HG03060 (cell line): ENCODE measurements around the gene SCMH1.

Source experiments
- ATAC-seq: cut with Tn5 transposase; IDR thresholded peaks from one replicate; pipeline ENCODE4 v1.9.1; 2021; ENCODE audit warnings: low read depth, moderate number of reproducible peaks; ENCODE audit not compliant: unreplicated experiment

The SCMH1 gene

DNA sequence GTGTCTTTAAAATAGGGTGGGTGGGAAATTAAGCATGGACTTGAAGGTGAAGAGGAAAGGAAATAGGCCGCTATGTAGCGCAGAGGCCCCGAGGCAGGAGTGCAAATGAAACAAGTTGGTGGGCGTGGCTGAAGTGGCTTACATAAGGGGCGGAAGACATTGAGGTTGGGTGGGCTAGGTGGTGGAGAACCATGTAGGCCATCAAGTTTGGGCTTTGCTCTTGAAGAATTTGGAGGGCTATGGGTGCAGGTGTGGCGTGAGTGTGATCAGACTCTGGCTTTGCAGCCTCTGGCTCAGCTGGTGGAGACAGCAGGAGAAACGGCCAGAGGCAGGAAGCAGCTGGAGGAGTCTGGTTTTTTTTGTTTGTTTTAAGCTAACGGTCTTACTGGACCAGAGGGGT, 227.2 kb downstream of the SCMH1 start:
- ATAC-seq = no peak

GRCh38 chr1:41013796-41014195, 228.3 kb downstream of the SCMH1 start:
- no peak for ATAC-seq

GRCh38 chr1:41013024-41013423, 229.1 kb downstream of the SCMH1 start:
- ATAC-seq = no peak

- ATAC-seq = no peak
Measured at GRCh38 chr1:41010345-41010744, 231.8 kb downstream of the SCMH1 start.

- ATAC-seq = no peak
Measured at GRCh38 chr1:41009466-41009865, 232.6 kb downstream of the SCMH1 start.

- ATAC-seq = no peak
Measured at GRCh38 chr1:41006942-41007865, 234.9 kb downstream of the SCMH1 start.

DNA sequence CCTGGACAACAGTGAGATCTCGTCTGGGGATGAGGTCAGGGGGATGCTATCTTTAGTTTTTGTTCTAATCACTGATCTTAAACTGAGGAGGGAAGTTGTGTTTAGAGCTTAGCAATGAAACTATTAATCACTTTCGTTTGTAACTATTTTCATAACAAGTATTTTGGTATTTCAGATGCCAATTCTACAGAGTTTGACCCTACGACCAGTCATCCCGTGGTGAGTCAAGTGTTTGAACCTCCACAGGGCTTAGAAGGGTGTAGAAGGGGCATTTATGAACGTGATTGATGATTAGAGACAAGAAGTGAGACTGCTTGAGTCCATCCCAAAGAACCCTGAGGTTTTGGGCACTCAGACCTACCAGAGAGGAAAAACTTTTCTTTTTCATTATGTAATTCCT, 236.2 kb downstream of the SCMH1 start:
- ATAC-seq = no peak

DNA sequence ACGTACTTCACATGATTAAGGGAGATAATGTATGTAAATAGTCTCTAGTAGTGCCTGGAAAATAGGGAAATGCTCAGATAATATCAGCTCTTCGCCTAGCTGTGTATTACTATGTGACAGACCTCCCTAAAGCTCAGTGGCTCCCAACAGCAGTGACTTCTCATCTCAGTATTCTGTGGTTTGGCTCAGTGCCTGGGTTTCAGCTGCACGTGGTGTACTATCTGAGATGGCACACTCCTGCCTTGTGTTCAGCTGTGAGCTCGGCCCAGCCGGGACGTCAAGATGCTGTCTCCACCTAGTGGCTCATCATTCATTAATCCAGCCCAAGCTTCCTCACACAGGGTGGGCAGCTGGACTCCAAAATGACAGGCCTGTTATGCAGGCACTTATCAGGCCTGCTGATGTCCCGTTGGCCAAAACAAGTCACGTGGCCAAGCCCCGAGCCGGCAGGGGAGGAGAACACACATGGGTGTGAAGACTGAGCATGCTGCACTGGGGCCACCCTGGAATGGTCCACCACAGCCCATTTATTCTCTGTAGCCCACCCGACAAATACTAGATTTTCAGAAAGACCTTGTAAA, 238.4 kb downstream of the SCMH1 start:
- peak; percentile 93 for ATAC-seq

- ATAC-seq = no peak
Measured at GRCh38 chr1:41003127-41003639, 238.9 kb downstream of the SCMH1 start.

- no peak for ATAC-seq
Measured at GRCh38 chr1:40998668-40999067, 243.4 kb downstream of the SCMH1 start.

DNA sequence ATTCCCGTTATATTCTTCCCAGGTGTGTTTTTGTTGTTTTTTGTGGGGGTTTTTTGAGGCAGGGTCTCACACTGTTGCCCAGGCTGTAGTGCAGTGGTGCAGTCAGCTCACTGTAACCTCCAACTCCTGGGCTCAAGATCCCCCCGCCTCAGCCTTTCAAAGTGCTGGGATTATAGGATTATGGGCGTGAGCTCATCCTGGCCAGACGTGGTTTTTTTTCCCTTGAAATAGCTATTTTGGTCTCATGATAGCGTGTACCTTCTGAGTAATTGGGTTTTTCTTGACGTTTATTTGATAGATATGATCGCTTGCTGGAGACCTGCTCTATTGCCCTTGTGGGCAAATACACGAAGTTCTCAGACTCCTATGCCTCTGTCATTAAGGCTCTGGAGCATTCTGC, 245.0 kb downstream of the SCMH1 start:
- ATAC-seq = no peak

GRCh38 chr1:40989066-40989465, 253.0 kb downstream of the SCMH1 start:
- no peak for ATAC-seq

DNA sequence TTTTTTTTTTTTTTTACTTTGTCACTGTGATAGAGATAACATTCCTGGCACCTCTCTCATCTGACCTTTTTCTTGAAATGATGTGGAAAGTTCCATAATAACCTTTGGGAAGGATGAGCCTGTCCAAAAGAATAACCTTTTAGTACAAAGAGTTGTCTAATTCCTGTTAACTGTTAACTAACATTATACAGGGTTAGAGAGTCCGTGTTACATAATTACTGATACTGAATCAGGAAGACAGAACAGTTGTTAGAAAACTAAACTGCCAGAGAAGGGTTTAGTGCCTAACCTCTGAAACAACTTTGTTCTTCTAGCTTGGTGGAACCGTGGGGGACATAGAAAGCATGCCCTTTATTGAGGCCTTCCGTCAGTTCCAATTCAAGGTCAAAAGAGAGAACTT, 253.8 kb downstream of the SCMH1 start:
- ATAC-seq = no peak

DNA sequence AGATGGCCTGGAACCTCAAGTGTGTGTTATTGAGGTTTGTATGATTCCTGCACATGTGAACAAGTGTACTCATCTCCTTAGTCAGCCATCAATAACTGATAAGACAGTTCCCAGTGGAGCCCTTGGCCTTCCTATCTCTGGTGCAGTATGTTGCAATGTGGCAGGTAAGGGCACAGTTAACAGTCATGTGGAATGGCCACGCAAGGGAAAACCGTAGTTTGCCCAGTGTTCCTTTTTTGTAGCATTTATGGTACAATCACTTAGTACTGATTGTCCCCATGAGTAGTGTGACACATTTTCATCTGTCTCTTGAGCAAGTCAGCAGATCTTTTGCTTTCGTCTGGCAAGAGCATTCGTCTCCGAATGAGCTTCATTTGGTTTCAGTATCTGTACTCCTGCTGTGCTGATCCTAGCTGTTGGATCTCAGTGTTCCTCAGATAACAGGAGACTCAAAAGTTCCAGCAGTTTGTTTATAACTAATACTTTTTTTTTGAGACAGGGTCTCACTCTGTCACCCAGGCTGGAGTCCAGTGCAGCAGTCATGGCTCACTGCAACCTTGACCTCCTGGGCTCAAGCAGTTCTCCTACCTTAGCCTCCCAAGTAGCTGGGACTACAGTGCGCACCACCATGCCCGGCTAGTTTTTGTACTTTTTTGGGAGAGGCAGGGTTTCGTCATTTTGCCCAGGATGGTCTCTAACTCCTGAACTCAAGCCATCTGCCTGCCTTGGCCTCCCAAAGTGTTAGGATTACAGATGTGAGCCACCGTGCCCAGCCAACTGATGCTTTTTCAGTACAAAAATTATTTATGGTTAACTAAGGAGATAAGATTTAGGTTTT, 254.4 kb downstream of the SCMH1 start:
- no peak for ATAC-seq

DNA sequence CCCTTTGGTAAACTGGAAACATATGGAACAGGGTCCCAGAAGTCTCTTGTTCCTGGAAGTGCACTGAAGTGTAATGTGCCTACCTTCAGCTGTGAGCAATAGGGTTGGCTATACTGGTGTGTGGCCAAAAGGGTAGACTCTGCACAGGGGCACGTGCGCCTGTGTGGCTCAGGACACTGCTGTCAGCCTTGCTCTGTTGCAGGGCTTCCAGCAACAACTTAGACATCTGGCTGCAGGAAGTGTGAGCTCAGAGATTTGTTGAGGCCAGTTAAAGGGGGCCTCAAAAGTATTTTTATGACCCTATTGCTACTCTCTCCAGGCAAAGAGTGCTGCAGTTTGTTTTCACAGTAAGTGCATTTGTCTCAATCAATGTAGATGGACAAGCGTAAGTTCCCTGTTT, 255.2 kb downstream of the SCMH1 start:
- no peak for ATAC-seq

- no peak for ATAC-seq
Measured at GRCh38 chr1:40986328-40986783, 255.8 kb downstream of the SCMH1 start.

GRCh38 chr1:40985875-40986274, 256.2 kb downstream of the SCMH1 start:
- no peak for ATAC-seq

DNA sequence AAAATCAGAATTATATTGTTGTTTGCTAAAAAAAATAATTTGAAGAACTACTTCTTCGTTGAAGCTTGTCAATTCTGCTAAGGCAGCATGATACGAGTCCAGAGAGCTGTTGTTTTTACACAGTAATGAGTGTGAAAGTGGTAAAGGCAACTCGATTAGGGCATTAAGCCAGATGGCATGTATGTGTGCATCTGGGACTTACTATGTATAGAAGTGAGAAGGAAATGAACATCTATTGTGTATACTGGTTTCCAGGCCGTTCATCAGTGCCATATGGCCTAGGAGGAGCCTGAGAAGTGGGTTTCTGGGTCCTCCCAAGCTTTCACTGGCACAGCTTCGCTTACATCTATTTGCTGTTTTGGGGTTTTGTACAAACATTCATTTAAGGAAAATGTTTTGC, 256.9 kb downstream of the SCMH1 start:
- ATAC-seq = no peak

DNA sequence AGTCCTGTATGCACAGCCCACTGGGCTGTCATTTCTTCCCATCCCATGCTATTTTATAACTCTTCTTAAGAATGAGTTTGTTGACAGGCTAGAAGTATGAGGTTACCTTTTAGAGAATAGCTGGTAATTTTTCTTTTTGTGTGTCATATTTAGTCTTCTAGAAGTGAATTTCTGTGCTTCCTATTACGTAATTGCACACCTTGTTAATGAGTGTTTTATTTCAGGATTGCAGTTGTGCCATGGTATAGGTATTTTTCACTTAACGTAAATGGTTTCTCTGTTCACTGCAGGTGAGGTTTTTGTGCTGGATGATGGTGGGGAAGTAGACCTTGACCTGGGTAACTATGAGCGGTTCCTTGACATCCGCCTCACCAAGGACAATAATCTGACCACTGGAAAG, 257.6 kb downstream of the SCMH1 start:
- ATAC-seq = no peak

- ATAC-seq = no peak
Measured at GRCh38 chr1:40984066-40984465, 258.0 kb downstream of the SCMH1 start.

DNA sequence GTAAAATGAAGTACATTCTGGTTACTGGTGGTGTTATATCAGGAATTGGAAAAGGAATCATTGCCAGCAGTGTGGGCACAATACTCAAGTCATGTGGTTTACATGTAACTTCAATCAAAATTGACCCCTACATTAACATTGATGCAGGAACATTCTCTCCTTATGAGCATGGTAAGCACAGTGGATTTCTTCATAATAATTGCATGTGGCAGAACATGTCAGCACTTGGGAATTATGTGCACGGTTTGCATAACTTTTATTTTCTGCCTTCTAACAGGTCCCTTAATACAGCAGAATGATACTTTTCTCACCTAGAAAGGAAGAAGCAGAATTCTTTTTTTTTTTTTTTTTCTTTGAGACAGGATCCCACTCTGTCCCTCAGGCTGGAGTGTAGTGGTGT, 258.8 kb downstream of the SCMH1 start:
- no peak for ATAC-seq
